Measurements from ENCODE around the gene HOXA5.

DNA sequence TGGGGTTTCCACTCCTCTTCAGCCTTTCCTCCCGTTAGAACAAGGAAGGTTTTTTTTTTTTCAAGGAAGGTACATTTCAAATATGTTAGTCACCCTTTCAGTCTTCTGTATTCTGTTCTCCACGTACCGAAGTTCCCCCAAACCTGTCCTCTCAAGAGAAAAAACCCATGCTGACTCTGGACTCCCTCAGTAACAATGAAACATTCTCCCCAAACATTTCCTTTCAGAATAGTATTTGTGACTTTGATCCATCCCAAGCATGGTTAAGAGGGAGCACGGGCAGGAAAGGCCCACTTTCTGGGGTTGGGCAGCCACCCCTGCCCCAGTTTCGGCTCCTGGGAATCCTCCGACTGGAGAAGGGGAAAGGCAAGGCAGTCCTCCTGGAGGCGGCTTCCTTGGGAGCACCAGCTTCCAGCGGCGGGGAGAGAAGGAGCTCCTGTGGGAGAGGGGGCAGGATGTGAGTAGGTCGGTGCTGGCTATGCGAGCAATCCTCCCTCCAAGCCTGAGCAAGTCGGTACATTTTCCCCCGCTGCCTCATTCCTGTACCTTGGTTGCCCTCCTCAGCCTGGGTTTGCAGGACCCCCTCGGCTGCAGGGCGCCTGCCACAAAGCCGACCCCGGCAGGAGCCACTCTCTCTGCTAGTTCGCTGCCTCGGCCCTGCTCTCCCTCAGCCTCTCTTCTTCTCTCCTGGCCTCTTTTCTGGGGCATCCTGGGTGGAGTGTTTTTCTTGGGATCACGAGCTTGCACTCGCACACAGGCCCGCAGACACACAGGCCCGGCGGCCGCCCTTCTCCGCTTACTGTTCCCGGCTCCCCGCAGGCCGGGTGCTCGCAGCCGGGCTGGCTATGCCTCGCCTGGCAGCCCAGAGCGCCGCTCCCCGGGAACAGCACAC, 45.5 kb downstream of the HOXA5 start:
- TF ChIP-seq, protein P1, sequence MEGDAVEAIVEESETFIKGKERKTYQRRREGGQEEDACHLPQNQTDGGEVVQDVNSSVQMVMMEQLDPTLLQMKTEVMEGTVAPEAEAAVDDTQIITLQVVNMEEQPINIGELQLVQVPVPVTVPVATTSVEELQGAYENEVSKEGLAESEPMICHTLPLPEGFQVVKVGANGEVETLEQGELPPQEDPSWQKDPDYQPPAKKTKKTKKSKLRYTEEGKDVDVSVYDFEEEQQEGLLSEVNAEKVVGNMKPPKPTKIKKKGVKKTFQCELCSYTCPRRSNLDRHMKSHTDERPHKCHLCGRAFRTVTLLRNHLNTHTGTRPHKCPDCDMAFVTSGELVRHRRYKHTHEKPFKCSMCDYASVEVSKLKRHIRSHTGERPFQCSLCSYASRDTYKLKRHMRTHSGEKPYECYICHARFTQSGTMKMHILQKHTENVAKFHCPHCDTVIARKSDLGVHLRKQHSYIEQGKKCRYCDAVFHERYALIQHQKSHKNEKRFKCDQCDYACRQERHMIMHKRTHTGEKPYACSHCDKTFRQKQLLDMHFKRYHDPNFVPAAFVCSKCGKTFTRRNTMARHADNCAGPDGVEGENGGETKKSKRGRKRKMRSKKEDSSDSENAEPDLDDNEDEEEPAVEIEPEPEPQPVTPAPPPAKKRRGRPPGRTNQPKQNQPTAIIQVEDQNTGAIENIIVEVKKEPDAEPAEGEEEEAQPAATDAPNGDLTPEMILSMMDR (IDR thresholded peaks at IDR 0.05) = no peak
- TF ChIP-seq EP300 (IDR thresholded peaks at IDR 0.05) (no peak), POLR2A (IDR thresholded peaks at IDR 0.05; ENCODE audit: low read depth) (no peak), POLR2AphosphoS5 (IDR thresholded peaks at IDR 0.05) (no peak)

Measured in esophagus muscularis mucosa (tissue), 4 donors.